ENCODE data around the gene KLHL36.

DNA sequence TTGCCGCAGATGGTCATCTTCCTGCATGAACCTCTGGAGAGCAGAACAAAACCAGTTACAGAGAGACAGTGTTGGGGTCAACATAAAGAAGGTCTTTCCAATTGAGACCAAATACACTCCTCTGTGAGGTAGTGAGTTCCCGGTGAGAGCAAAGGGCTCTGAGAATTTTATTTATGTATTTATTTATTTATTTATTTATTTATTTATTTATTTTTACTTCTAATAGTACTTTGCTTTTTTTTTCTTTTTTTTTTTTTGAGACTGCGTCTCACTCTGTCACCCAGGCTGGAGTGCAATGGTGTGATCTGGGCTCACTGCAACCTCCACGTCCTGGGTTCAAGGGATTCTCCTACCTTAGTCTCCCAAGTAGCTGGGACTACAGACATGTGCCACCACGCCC lies 18.3 kb upstream of the KLHL36 start:
- TF ChIP-seq, protein P1, sequence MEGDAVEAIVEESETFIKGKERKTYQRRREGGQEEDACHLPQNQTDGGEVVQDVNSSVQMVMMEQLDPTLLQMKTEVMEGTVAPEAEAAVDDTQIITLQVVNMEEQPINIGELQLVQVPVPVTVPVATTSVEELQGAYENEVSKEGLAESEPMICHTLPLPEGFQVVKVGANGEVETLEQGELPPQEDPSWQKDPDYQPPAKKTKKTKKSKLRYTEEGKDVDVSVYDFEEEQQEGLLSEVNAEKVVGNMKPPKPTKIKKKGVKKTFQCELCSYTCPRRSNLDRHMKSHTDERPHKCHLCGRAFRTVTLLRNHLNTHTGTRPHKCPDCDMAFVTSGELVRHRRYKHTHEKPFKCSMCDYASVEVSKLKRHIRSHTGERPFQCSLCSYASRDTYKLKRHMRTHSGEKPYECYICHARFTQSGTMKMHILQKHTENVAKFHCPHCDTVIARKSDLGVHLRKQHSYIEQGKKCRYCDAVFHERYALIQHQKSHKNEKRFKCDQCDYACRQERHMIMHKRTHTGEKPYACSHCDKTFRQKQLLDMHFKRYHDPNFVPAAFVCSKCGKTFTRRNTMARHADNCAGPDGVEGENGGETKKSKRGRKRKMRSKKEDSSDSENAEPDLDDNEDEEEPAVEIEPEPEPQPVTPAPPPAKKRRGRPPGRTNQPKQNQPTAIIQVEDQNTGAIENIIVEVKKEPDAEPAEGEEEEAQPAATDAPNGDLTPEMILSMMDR (IDR thresholded peaks at IDR 0.05; ENCODE audit: insufficient read depth, low read depth, low read length) = no peak
- no peak for TF ChIP-seq EZH2 (IDR thresholded peaks at IDR 0.05; ENCODE audit: insufficient read depth, low read length)
